Nephron progenitor cell (in vitro differentiated cells): ENCODE data around the gene DCAF12.
A peak's percentile ranks its signal among the peaks of the same experiment; 100 is the strongest.

Experiments
- DNase-seq: peaks from one replicate; pipeline ENCODE4 v3.0.0; 2021
- H3K27ac Mint-ChIP-seq: 2 replicates; pipeline ENCODE4 v1.8.0; 2021; ENCODE audit warnings: mild to moderate bottlenecking, moderate library complexity, mixed read lengths
- H3K27me3 Mint-ChIP-seq: 2 replicates; pipeline ENCODE4 v1.8.0; 2021; ENCODE audit warnings: mild to moderate bottlenecking, low read depth, mixed read lengths; ENCODE audit not compliant: poor library complexity
- H3K36me3 Mint-ChIP-seq: 2 replicates; pipeline ENCODE4 v1.8.0; 2021; ENCODE audit warnings: low read depth, mixed read lengths
- H3K4me1 Mint-ChIP-seq: 2 replicates; pipeline ENCODE4 v1.8.0; 2021; ENCODE audit warnings: mixed read lengths
- H3K4me3 Mint-ChIP-seq: 2 replicates; pipeline ENCODE4 v1.8.0; 2021; ENCODE audit warnings: mild to moderate bottlenecking, moderate library complexity, mixed read lengths
- H3K9me3 Mint-ChIP-seq: 2 replicates; pipeline ENCODE4 v1.8.0; 2021; ENCODE audit warnings: mild to moderate bottlenecking, moderate library complexity, mixed read lengths
- TF ChIP-seq, protein P1 (sequence below): fragments of 200-600 bp; sonication (generic); IDR thresholded peaks from 2 replicates; pipeline ENCODE4 v1.5.0; 2021; ENCODE audit warnings: antibody characterized with exemption

The DCAF12 gene

GRCh38 chr9:34133436-34133949, 7.0 kb upstream of the DCAF12 start:
- Mint-ChIP-seq H3K4me1 (peaks cover 17% of the 10 kb centered on the region), H3K27me3 (peaks cover 4% of the 10 kb centered on the region), H3K36me3 (no peaks in the 10 kb centered on the region), H3K4me3 (no peak overlapping the region), H3K27ac (no peak overlapping the region), H3K9me3 (peaks cover 5% of the 10 kb centered on the region)
- DNase-seq: no peak
- TF ChIP-seq, protein P1, sequence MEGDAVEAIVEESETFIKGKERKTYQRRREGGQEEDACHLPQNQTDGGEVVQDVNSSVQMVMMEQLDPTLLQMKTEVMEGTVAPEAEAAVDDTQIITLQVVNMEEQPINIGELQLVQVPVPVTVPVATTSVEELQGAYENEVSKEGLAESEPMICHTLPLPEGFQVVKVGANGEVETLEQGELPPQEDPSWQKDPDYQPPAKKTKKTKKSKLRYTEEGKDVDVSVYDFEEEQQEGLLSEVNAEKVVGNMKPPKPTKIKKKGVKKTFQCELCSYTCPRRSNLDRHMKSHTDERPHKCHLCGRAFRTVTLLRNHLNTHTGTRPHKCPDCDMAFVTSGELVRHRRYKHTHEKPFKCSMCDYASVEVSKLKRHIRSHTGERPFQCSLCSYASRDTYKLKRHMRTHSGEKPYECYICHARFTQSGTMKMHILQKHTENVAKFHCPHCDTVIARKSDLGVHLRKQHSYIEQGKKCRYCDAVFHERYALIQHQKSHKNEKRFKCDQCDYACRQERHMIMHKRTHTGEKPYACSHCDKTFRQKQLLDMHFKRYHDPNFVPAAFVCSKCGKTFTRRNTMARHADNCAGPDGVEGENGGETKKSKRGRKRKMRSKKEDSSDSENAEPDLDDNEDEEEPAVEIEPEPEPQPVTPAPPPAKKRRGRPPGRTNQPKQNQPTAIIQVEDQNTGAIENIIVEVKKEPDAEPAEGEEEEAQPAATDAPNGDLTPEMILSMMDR: no peak

- no peak overlapping the region for H3K27ac Mint-ChIP-seq
- no peak for DNase-seq
- peaks cover 8% of the 10 kb centered on the region for H3K27me3 Mint-ChIP-seq
- no peak overlapping the region for H3K4me3 Mint-ChIP-seq
- TF ChIP-seq, protein P1: no peak
- H3K4me1 Mint-ChIP-seq: peaks cover 30% of the 10 kb centered on the region
- H3K36me3 Mint-ChIP-seq: no peaks in the 10 kb centered on the region
- H3K9me3 Mint-ChIP-seq: peaks cover 5% of the 10 kb centered on the region
These were observed 5.1 kb upstream of the DCAF12 start for GRCh38 chr9:34131571-34131970.

- Mint-ChIP-seq H3K9me3 (no peaks in the 10 kb centered on the region), H3K27ac (peak overlapping the region; percentile 99), H3K36me3 (peaks cover 19% of the 10 kb centered on the region), H3K4me1 (peaks cover 60% of the 10 kb centered on the region), H3K4me3 (peak overlapping the region; percentile 91), H3K27me3 (peaks cover 8% of the 10 kb centered on the region)
- TF ChIP-seq, protein P1: no peak
- no peak for DNase-seq
These were observed 794 bp upstream of the DCAF12 start for GRCh38 chr9:34127035-34127948.

GRCh38 chr9:34125681-34126206, 754 bp downstream of the DCAF12 start:
- DNase-seq: peak; percentile 12
- Mint-ChIP-seq H3K27ac (peak overlapping the region; percentile 98), H3K27me3 (peaks cover 4% of the 10 kb centered on the region), H3K4me1 (peaks cover 54% of the 10 kb centered on the region), H3K4me3 (peak overlapping the region; percentile 91), H3K36me3 (peaks cover 35% of the 10 kb centered on the region), H3K9me3 (no peaks in the 10 kb centered on the region)
- TF ChIP-seq, protein P1: no peak

GRCh38 chr9:34124926-34125325, 1.6 kb downstream of the DCAF12 start:
- H3K4me3 Mint-ChIP-seq: peak overlapping the region; percentile 91
- H3K4me1 Mint-ChIP-seq: peaks cover 54% of the 10 kb centered on the region
- peak overlapping the region; percentile 58 for H3K27ac Mint-ChIP-seq
- no peak for DNase-seq
- peaks cover 37% of the 10 kb centered on the region for H3K36me3 Mint-ChIP-seq
- H3K27me3 Mint-ChIP-seq: peaks cover 4% of the 10 kb centered on the region
- H3K9me3 Mint-ChIP-seq: no peaks in the 10 kb centered on the region
- TF ChIP-seq, protein P1: no peak
